VCaP (cell line): Measurements from ENCODE around the gene UBN1.

Experiments
- H3K27ac ChIP-seq: fragments of 450-650 bp; 2 replicates; pipeline ENCODE4 v1.5.1; 2017
- TF ChIP-seq, protein P1 (sequence below): fragments of 450-650 bp; conservative IDR thresholded peaks from 2 replicates; pipeline ENCODE4 v1.5.1; 2017; ENCODE audit warnings: mild to moderate bottlenecking, moderate library complexity

The UBN1 gene

DNA sequence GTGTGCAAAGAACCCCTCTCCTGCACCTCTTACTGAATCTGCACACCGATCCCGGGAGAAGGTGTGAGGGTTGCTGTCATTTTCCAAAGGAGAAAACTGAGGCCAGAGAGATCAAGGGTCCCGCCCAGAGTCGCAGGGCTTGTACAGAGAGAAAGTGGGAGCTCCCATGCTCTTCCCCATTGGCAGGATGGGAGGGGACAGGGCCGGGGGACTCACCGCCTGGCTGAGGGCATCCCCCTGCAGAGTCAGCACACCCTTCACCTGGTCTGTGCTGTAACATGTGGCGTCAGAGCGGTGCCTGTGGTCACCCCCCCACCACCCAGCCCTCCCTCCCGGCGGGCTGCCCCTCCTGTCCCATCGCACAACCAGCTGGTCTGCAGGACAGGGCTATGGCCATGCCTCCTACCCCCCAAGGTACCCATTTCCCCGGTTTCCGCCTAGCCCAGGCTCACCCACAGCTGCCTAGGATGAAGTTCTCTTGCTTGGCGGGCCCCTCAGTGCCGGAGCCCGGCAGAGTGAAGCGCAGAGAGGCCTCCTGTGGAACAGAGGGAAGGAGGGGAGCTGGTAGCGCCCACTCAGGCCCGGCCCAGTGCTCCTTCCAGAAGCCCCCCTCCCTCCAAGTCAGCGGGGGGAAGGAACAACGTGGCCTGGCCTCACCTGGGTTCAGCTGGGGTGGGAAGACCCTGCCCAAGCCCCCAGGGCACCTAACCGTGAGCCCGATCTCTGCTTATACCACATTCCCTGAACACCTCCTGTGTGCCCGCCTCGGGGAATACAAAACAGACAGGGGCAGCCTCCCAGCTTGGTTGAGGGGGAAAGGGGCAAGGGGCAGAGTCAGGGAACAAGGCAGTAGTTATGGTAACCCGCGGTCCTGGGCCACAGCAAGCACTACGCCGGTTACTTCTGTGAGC lies 46.0 kb upstream of the UBN1 start:
- peak overlapping the region; percentile 81 for H3K27ac ChIP-seq

DNA sequence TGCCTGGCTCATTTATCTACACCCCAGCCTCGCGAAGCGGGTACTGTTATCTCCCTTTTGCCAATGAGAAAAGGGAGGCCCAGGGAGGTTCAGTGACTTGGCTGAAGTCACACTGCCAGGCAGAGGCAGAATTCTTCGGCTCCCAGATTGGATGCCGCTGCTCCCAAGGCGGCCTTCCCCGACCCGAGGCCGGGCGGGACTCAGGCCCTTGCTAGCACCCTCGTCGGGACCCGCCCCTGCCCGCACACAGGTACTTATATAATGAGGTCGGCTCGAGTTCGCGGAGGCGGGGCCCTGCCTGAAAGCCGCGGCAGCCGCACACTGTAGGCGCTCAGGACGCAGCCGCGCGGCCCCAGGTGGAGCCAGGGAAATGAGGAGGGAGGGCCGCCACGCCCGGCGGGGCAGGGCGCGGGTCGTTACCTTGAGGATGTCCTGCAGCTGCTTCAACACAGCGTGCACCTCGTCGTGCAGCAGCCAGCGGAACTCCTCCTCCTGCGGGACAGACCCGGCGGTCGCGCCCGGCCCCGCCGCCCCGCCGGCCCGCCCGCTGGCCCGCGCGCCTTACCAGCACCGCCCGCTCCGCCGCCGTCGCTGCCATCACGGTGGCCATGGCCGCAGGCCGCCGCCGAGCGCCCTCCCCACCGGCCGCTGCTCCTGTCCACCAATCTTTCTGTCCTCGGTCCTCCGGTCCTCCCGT lies 45.2 kb upstream of the UBN1 start, which contains the start of gene ROGDI:
TSS of gene ROGDI (minus strand) at position 672 of the 697 bp plus-strand sequence. CDS start at position 610, 62 bp downstream.
- TF ChIP-seq, protein P1, sequence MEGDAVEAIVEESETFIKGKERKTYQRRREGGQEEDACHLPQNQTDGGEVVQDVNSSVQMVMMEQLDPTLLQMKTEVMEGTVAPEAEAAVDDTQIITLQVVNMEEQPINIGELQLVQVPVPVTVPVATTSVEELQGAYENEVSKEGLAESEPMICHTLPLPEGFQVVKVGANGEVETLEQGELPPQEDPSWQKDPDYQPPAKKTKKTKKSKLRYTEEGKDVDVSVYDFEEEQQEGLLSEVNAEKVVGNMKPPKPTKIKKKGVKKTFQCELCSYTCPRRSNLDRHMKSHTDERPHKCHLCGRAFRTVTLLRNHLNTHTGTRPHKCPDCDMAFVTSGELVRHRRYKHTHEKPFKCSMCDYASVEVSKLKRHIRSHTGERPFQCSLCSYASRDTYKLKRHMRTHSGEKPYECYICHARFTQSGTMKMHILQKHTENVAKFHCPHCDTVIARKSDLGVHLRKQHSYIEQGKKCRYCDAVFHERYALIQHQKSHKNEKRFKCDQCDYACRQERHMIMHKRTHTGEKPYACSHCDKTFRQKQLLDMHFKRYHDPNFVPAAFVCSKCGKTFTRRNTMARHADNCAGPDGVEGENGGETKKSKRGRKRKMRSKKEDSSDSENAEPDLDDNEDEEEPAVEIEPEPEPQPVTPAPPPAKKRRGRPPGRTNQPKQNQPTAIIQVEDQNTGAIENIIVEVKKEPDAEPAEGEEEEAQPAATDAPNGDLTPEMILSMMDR: no peak
- peak within 1 kb of the TSS; percentile 81 for H3K27ac ChIP-seq

More for the DNA sequence above, 46.0 kb upstream of the UBN1 start:
- TF ChIP-seq, protein P1: no peak

DNA sequence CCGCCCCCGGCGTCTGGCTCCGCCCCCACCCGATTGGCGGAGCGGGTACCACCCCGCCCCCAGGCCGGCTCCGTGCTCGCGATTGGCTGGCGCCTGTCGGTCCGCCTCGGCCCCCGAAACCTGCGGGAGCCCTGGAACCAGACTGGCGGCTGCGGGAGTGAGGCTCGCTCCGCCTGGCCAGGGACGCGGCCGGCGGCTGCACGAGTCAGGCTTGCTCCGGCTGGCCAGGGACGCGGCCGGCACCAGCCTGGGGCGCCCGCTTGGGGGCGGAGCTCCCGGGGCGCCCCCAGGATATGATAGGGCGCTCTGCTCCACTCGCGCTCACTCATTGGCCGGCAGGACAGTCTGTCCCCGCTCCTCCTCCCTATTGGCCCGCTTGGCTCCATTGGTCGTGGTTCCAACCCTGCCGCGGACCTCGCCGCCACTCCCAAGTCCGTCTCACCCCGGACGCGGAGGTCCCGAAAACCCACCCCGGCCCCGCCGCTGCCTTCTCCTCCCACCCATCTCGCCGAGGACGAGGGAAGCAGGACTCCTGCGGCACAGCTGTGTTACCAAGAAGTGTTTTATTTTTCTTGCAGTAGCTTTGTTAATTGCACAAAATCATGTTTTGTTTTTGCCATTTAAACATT lies 44.5 kb upstream of the UBN1 start:
- TF ChIP-seq, protein P1: no peak
- peak overlapping the region; percentile 81 for H3K27ac ChIP-seq

DNA sequence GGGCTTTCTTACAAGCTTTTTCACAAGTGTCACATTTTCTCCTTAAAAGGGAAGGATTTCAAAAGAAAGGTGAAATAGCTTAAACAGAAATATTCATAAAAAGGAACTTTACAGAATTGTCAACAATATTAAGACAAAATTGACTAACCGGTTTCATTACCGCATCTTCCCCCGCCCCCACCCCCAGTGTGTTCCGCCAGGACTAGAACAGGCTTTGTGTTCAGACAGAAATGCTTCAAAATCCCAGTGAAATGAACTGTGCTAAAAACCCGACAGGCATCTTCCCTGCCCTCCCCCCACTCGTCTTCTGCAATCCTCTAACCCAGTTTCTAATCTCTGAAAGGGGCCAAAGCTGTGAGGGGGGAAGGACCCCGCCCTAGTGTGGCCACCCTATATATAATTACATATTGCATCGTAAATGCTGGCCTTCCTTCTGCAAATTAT lies 43.9 kb upstream of the UBN1 start:
- TF ChIP-seq, protein P1: no peak
- H3K27ac ChIP-seq: peak overlapping the region; percentile 81

DNA sequence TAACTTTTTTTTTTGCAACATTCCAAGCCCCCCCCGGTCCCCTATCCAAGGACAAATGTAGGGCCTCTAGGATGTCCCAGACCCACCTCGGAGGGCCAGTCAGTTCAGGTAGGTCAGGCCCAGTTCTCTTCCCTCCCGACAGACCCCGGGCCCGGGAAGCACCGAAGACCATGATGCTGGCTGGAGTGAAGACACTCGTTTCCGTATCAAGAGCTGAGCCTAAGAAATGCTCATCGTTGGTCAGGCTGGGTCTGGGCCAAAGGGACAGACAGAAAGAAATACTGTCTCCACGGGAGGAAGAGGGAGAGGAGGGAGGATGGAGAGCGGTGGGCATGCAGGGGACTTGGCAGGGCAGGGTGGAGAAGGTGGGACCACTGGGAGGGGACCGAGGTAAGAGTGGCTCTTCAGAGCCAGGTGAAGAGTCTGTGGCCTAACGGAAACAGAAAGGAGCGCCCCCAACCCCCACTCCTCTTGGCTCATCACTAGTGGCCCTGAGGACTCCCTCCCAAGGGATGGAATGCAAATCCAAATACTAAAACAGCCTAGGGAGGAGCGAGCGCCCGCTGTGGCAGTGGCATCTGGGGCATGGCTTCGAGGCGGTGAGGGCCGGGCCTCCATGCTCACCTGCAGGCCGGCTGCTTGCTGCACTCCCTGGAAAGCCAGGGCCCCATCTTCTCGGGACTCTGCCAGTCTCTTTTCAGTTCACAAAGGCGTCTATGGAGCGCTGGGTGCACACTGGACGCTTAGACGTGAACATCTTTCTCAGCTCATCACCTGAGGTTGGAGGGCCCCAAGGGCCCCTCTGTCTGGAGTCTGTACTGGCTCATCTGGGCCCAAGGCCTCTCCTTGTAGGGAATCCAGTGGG lies 43.2 kb upstream of the UBN1 start:
- TF ChIP-seq, protein P1: no peak

DNA sequence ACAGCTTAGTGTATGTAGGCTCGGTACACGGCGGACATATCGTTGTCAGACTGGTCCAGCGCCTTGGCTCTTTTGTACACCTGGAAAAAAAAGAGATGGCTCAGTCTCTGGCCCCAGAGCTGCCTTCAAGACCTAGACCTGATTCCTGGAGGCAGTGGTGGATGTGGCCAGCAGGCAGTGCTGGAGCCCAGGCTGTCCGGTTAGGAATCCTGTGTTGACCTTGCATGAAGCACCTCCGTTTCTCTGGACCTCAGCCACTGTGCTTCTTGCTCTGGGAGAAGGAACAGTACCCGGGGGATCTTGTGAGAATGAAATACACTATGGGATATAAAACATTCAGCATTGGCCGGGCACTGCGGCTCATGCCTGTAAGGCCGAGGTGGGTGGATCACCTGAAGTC lies 42.0 kb upstream of the UBN1 start:
- no peak overlapping the region for H3K27ac ChIP-seq
- TF ChIP-seq, protein P1: no peak

More for the DNA sequence above, 43.2 kb upstream of the UBN1 start:
- no peak overlapping the region; the same call in 1 of the 2 replicates for H3K27ac ChIP-seq
